ENCODE measurements around the gene SBK3.

- TF ChIP-seq SIN3A (IDR thresholded peaks at IDR 0.05; ENCODE audit: borderline replicate concordance, insufficient read depth, low read depth, low read length): no peak
- TF ChIP-seq, protein P1, sequence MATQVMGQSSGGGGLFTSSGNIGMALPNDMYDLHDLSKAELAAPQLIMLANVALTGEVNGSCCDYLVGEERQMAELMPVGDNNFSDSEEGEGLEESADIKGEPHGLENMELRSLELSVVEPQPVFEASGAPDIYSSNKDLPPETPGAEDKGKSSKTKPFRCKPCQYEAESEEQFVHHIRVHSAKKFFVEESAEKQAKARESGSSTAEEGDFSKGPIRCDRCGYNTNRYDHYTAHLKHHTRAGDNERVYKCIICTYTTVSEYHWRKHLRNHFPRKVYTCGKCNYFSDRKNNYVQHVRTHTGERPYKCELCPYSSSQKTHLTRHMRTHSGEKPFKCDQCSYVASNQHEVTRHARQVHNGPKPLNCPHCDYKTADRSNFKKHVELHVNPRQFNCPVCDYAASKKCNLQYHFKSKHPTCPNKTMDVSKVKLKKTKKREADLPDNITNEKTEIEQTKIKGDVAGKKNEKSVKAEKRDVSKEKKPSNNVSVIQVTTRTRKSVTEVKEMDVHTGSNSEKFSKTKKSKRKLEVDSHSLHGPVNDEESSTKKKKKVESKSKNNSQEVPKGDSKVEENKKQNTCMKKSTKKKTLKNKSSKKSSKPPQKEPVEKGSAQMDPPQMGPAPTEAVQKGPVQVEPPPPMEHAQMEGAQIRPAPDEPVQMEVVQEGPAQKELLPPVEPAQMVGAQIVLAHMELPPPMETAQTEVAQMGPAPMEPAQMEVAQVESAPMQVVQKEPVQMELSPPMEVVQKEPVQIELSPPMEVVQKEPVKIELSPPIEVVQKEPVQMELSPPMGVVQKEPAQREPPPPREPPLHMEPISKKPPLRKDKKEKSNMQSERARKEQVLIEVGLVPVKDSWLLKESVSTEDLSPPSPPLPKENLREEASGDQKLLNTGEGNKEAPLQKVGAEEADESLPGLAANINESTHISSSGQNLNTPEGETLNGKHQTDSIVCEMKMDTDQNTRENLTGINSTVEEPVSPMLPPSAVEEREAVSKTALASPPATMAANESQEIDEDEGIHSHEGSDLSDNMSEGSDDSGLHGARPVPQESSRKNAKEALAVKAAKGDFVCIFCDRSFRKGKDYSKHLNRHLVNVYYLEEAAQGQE (IDR thresholded peaks at IDR 0.05; ENCODE audit: insufficient read depth in 1 of 2, low read depth in 2 of 2, low read length in 1 of 2): no peak
Observed at GRCh38 chr19:55536366-55536765, 9.0 kb downstream of the SBK3 start.
